Thyroid gland (tissue), 4 donors: ENCODE results near the gene MAPK10.

Experiments used
- CTCF ChIP-seq, 6 experiments: fragments of 200-600 bp in 3 of 6; fragments of 450-650 bp in 3 of 6; sonication (generic) in 3 of 6; IDR thresholded peaks; one replicate each; pipeline ENCODE4 v1.5.1; 2016 to 2019; ENCODE audit warnings: antibody characterized with exemption in 6 of 6, mild to moderate bottlenecking in 2 of 6, inconsistent platforms in 1 of 6, moderate library complexity in 1 of 6
- POLR2A ChIP-seq, 2 donors: fragments of 450-650 bp; IDR thresholded peaks; one replicate each; pipeline ENCODE4 v1.6.1; 2017; ENCODE audit warnings: antibody characterized with exemption in 2 of 2, mild to moderate bottlenecking in 2 of 2, moderate library complexity in 1 of 2

DNA sequence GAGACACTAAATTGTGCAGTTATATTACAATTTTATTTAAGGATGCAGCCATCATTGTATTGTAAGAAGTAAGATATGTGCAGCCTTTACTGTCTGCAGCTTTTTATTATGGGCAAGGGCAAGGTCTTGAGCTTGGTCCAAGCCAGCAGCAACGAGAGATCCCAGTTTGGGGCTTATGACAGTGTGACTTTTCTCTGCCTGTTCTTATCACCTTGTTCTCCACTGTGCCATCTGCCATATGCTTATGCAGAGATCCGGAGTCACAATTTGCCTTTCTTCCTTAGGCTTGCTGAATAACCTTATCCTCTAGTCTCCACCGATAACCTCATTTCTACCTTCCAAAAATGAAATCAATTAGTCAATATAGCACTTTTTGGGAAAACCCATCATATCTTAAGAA is 30.4 kb downstream of the MAPK10 start:
- TF ChIP-seq CTCF (IDR thresholded peaks at IDR 0.05) (no peak), POLR2A (IDR thresholded peaks at IDR 0.05) (no peak)
